HG02759 (cell line): ENCODE results near the gene ITK.

ENCODE experiments used
- ATAC-seq: cut with Tn5 transposase; IDR thresholded peaks from one replicate; pipeline ENCODE4 v1.9.1; 2021; ENCODE audit warnings: mild to moderate bottlenecking, moderate library complexity; ENCODE audit not compliant: unreplicated experiment

ITK gene

DNA sequence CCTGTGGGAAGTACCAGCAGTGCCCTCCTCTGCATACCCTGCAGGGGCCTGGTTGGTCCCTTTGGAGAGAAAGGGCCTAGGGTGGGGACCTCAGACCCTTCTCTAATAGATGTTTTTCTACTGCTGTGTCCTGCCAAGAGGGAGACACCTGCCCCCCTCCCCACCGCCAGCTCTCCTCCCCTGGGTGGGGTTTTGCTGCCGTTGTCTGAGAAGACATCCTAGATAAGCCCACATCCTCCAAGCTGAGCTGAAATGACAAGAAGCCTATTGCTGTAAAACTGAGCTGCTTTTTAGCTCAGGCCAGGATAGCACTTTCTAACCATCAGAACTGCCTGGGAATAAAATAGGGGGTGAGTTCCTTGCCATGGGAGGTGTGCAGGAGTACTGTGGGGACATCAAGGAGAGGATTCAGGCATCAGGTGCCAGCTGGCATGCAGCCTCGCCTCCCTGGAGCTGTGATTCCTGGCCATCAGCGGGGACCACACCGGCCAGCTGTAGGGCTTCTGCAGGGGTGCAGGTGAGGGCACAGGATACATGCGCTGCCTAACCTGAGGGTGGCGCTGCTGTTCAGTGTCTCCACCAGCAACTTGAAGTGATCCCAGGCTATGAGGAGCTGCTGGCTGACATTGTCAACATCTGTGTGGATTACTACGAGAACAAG lies 123.2 kb downstream of the ITK start:
- no peak for ATAC-seq
